ENCODE measurements around the gene STAT5B.
A peak's percentile ranks its signal among the peaks of the same experiment; 100 is the strongest.
"Not testable (repeated sequence)": the region's sequence is repeated elsewhere in the genome, so short reads cannot be mapped to it uniquely, and the experiment has no call there.

Gene STAT5B

GRCh38 chr17:42227849-42228700 is 48.1 kb downstream of the STAT5B start:
- no peak for DNase-seq

DNA sequence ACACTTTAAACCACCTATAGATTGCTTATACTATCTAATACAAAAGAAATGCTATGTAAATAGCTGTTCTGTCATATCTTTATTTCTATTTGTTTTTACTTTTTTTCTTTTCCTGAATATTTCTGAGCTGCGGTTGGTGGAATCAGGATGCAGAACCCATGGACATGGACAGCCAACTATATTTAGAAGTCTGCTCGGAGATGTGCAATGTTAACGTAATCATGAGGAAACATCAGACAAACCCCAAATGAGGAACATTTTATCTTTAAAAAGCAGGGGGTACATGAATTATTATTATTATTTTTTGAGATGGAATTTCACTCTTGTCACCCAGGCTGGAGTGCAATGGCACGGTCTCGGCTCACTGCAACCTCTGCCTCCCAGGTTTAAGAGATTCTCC is 50.5 kb downstream of the STAT5B start:
- no peak for DNase-seq

DNA sequence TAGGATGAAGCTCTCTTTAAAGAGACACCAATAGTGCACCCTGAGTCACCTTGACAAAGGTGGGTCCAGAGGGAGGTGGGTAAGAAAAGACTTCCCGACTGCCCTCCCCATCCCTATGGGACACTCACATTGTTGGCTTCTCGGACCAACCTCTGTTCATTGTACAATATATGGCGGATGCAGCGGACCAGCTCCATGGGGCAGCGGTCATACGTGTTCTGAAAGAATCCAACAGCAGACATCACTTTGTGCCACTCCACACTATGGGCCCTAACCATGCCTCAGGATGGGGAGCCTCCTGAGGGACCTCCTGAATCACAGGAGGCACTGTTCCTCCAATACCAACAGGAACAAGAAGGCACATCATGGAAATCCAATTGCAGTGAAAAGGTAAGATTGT is 51.5 kb downstream of the STAT5B start:
- no peak for DNase-seq

- DNase-seq = peak; percentile 61 to 67
These were observed 54.1 kb downstream of the STAT5B start for GRCh38 chr17:42221886-42222745.

- not testable (repeated sequence) for DNase-seq
These were observed 56.9 kb downstream of the STAT5B start for GRCh38 chr17:42219280-42219679.

- DNase-seq = no peak
These were observed 62.0 kb downstream of the STAT5B start for GRCh38 chr17:42214156-42214555.

GRCh38 chr17:42212382-42212781 is 63.8 kb downstream of the STAT5B start:
- no peak for DNase-seq

- not testable (repeated sequence) for DNase-seq
These were observed 64.3 kb downstream of the STAT5B start for GRCh38 chr17:42211921-42212341.

- DNase-seq = no peak
These were observed 66.1 kb downstream of the STAT5B start for GRCh38 chr17:42210046-42210445.

GRCh38 chr17:42206153-42206612 is 70.0 kb downstream of the STAT5B start:
- not testable (repeated sequence) for DNase-seq

DNA sequence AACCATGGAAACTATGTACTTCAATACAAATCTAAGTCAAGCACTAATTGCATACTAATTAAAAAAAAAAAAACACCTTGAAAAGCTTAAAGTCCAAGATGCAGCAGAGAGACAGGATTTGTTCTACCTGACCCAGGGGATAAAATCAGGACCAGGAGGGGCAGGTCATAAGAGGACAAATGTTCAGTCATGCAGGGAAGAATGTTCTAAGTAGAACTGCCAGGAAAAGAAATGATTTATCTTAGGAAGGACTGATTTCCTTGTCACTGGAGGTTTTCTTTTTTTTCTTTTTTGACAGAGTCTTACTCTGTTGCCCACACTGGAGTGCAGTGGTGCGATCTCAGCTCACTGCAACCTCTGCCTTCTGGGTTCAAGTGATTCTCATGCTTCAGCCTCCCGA is 72.8 kb downstream of the STAT5B start:
- no peak for DNase-seq

GRCh38 chr17:42202696-42203095 is 73.5 kb downstream of the STAT5B start:
- no peak for DNase-seq

GRCh38 chr17:42202159-42202558 is 74.0 kb downstream of the STAT5B start:
- DNase-seq = no peak

DNA sequence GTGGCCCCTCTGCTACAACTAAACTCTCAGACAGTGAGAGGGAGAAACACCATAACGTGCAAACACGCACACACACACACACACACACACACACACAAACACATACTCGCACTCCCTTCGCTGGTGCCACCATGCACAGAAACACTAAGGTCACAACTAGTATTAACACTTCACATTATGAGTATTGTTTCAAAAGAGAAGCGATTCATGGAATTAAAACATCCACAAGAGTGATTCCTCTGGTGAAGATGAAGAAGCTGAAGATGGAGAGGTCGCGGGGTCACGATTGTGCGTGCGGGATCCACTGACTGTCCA is 74.8 kb downstream of the STAT5B start:
- no peak for DNase-seq

GRCh38 chr17:42200706-42201457 is 75.3 kb downstream of the STAT5B start:
- no peak for DNase-seq

- no peak for DNase-seq
These were observed 76.7 kb downstream of the STAT5B start for GRCh38 chr17:42199416-42200011.

GRCh38 chr17:42198897-42199296 is 77.3 kb downstream of the STAT5B start:
- DNase-seq = no peak

- no peak for DNase-seq
These were observed 78.5 kb downstream of the STAT5B start for GRCh38 chr17:42197564-42198156.

DNA sequence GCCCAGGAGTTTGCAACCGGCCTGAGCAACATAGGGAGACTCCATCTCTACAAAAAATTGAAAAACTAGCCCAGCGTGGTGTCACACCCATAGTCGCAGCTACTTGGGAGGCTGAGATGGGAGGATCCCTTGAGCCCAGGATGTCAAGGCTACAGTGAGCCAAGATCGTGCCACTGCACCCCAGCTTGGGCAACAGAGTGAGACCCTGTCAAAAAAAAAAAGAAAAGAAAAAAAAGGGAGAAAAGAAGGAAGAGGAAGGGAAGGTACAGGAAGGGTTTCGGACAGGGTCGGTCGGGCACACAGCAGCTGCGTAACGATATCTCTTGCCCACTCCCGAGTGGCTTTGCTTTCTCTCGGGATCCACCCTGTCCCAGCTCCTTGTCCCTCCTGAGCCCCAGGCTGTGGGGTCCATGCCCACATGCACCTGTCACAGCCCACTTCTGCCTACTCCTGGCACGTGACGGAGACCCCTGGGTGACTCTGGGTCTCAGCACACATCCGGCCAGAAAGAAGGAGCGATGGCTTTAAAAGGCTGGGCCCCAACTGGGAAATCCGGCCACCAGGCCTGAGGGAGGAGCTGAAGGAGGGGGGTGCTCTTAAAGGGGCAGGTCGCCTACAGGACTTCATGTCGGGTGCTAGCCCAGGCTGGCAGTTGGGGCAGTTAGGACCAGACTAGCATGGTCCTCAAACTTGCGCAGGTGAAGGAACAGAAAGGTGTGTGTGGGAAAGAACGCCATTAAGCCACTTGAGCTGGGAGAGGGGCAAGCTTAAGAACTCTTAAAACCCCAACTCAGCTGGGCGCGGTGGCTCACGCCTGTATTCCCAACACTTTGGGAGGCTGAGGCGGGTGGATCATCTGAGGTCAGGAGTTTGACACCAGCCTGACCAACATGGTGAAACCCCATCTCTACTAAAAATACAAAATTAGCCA is 82.0 kb downstream of the STAT5B start, which contains the start of gene GHDC:
Gene GHDC, minus strand, starts transcription at position 526 of the 931 bp plus-strand sequence. CDS start 913 bp downstream, outside the sequence.
- DNase-seq = peak; percentile 79 to 81

GRCh38 chr17:42193216-42193968 is 82.8 kb downstream of the STAT5B start:
- DNase-seq = no peak

All from stimulated activated CD4-positive, alpha-beta T cell treated with anti-CD3 and anti-CD28 coated beads, Interleukin-2, amount 100 ng/mL, for 24 hours (primary cell).